CD4-positive, alpha-beta T cell treated with Interleukin-6 for 4 hours (primary cell): ENCODE data around the gene USP7.
"Not testable (repeated sequence)": the region's sequence is repeated elsewhere in the genome, so short reads cannot be mapped to it uniquely, and the experiment has no call there.

Experiments
- DNase-seq: peaks from one replicate; pipeline ENCODE4 v3.0.0-alpha.2; 2020; ENCODE audit warnings: mixed read lengths

The USP7 gene

DNA sequence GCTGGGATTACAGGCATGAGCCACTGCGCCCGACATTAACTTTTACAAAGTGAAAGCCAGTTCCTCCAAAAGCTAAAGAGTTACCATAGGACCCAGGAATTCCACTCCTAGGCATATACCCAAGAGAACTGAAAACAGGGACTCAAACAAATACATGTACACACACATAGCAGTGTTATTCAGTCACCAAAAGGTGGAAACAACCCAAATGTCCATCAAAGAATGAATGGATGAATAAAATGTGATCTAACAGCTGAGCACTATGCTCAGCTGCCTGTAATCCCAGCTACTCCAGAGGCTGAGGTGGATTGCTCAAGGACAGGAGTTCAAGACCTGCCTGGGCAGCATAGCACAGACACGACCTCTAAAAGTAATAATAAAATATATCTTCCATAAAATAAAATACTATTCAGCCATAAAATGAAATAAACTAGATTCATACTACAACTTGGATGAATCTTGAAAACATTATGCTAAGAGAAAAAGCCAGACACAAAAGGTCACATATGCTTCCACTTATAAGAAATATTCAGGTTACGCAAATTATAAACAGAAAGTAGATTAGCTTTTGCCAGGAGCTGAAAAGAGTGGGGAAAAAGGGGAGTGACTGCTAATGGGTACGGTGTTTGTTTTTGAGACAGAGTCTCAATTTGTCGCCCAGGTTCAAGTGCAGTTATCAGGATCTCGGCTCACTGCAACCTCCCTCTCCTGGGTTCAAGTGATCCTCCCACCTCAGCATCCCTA, 9.3 kb upstream of the USP7 start:
- no peak for DNase-seq

DNA sequence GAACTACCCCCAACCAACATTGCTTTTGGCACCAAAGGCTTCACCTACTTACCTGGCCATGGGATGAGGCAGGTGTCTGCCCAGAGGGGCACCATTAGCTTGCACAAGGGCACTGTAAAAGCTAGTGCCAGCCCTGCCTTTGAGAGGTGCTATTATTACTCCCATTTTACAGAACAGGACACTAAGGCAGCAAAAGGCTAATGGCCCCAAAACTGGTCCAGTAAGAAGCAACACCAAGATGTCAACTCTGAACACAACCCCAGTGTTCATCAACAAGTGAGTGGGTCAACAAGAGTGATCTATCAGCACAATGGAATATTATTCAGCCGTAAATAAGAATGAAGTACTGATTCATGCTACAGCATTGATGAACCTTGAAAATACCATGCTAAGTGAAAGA, 7.7 kb upstream of the USP7 start:
- no peak for DNase-seq

DNA sequence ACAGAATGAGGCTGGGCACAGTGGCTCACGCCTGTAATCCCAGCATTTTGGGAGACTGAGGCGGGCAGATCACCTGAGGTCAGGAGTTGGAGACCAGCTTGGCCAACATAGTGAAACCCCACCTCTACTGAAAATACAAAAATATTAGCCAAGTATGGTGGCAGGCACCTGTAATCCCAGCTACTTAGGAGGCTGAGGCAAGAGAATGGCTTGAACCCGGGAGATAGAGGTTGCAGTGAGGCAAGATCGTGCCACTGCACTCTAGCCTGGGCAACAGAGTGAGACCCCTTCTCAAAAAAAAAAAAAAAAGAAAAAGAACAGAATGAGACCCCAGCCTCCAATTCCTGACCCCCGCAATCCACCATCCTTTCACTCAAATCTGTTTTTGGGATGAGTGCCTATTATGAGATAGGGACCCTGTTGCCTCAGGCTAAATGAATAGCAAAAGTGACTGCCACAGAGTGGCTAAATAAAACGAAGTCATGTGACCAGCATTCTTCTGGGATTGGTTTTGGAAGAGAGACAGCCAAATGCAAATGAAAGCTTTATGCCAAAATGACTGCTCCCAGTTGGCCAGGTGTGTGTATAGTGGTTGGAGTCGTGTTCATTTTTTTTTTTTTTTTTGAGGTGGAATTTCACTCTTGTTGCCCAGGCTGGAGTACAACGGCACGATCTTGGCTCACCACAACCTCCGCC, 5.6 kb upstream of the USP7 start:
- DNase-seq: not testable (repeated sequence)

DNA sequence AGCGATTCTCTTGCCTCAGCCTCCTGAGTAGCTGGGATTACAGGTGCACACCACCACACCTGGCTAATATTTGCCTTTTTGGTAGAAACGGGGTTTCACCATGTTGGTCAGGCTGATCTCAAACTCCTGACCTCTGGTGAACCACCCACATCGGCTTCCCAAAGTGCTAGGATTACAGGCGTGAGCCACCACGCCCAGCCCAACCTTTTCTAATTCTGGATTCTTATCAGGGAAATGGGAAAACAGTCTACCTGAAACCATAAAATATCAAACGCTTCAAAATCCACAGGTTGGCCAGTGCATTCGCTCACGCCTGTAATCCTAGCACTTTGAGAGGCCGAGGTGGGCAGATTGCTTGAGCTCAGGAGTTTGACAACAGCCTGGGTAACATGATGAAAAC, 4.3 kb upstream of the USP7 start:
- DNase-seq: not testable (repeated sequence)

DNA sequence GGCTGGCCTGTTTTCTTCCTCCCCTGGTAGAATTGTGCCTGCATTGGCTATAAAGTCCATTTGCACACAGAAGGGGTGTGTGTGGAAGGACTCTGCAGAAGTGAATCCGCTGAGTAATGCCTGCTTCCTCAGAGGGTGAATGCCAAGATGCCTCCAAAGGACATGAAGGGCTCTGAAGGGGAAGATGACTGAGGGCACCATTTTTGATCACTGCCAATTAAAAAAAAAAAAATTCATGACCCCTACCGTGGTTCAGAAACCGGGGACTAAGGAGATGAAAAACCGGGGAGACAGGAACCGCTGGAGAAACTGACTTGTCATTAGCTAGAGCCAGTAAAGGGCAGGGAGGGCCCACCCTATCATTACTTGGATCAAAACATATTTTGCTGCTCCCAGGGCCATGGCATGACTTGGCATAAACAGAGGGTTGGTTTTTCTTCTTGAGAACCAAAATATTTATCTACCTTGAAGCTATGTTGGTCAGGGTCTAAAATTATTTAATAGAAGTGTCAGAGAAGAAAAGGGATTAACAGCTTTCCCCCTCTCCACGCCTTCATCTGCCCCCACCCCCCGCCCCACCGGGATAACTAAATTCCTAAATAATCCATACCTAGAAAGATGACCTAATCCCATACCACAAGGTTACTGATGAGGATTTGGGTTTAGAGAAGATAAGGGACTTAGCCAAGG, 3.6 kb upstream of the USP7 start:
- no peak for DNase-seq

DNA sequence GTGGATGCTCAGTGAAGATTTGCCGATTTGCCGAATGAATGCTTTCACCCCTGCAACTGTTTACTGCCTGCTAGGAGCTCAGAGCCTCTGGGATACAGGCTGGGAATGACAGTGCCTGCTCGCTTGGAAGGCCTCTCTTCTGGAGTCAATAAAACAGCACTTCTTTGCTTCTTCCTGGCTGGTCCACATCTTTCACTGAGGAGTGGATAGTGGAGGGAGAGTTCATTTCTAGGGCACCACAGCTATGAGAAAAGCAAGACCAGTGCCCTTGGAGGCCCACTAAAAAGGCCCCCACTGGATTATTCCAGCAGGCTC, 3.1 kb upstream of the USP7 start:
- DNase-seq: no peak

DNA sequence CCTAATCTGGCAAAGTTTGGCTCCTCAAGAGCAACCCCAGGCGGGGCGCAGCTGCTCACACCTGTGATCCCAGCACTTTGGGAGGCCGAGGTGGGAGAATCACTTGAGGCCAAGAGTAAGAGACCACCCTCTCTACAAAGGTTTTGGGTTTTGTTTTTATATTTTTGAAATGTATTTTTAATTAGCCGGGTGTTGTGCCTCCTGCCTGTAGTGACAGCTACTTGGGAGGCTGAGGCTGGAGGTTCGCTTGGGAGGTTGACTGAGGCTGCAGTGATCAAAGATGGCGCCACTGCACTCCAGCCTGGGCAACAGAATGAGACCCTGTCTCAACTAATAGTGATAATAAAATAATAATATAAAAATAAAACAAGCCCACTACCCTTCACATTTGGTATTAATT, 756 bp upstream of the USP7 start:
- no peak for DNase-seq

DNA sequence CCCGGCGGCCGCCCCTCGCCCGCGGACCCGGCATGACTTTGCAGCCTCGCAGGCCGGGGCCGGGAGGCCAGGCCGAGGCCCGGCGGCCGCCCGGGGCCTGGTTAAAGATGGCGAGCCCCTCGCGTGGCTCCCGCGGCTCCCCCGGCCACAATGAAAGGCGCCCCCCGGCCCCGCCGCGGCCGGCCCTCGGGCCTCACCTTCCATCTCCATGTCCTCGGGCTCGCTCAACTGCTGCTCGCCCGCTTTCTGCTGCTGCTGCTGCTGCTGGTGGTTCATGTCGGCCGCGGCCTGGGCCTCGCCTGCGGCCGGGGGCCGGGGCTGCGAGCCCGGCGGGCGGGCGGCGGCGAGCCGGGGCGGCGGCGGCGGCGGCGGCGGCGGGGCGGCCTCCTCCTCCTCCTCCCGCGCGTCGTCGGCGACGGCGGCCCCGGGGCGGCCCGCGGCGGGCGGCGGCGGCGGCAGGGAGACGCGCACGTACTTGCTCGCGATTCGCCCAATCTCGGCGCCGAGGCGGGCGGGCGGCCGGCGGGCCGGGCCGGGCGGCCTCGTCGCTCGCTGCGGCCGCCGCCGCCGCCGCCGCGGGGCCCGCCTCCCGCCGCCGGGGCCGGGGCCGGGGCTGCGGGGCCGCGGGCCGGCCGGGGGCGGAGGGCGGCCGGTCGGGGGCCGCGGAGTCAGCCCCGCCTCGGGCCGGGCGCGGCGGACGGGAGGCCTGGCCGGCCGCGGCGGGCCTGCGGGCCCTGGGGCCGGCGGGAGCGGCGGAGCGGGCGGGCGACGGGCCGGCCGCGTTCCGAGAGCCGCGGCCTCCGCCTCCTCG, 491 bp downstream of the USP7 start:
- peak; percentile 21 for DNase-seq

DNA sequence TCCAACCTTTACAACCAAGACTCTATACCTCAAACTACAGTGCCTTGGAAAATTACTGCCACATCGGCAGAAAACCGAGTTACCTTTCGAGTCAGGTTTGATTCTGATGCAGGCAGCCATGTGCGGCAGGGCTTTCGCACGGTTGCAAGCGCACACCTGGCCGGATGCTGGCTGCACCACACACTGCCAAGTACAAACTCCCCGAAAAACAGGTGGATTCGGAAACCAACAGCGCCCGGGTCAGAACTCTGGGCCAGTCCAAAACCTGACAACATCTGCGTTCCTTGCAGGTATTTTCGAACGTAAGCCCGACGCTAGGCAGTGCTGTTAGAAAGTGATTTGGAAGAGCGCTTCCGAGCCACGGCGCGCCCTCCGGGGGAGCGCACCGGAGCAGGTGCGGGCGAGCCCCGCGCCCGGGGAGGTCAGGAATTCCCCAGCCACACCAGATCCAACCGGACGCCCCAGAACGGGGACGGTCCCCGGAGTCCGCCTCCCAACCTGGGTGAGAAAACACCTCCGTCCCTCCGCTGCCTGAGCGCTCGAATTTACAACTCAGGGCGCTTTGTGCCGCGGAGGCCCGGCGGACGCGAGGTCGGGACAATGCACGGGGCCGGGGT, 1.2 kb downstream of the USP7 start:
- DNase-seq: peak; percentile 62

DNA sequence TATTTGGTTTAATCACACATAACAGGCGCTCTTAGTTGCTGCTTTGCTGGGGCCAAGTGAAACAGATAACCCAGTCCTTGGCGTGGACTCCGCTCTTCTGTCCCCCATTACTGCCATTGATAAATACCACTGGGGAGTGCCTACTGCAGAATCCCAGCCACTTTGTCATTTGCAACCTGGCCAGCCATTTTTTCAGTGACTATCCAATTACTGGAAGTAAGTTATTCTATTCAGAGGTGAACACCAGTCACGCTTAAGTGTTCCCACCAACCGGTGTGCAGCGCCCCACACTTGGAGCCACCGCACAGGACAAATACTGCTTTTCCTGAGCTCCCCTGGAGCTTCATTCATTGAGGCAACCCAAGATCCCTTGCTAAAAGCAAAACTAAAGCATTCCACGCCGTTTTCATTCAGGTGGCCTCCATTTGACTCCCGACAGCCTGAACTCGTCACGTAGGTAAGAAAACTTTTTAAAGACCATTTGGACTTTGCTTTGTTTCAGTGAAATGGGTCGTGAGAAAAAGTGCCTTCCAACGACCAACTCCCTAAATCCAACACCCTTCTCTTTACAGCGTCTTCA, 1.8 kb downstream of the USP7 start:
- no peak for DNase-seq

DNA sequence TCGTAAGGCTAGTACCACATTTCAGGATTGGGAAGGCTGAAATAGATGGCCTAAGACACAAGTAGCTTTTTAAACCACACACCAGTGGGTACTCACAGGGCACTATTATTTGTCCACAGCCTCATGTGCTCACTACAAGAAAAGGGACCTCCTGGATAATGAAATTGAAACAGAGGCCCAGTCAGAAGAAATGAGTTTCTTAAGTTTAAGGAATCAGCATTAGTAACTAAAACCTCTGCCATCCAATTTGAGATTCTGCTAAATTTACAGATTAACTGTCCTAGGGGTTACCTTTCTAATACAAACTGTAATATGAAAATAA, 3.0 kb downstream of the USP7 start:
- DNase-seq: no peak

DNA sequence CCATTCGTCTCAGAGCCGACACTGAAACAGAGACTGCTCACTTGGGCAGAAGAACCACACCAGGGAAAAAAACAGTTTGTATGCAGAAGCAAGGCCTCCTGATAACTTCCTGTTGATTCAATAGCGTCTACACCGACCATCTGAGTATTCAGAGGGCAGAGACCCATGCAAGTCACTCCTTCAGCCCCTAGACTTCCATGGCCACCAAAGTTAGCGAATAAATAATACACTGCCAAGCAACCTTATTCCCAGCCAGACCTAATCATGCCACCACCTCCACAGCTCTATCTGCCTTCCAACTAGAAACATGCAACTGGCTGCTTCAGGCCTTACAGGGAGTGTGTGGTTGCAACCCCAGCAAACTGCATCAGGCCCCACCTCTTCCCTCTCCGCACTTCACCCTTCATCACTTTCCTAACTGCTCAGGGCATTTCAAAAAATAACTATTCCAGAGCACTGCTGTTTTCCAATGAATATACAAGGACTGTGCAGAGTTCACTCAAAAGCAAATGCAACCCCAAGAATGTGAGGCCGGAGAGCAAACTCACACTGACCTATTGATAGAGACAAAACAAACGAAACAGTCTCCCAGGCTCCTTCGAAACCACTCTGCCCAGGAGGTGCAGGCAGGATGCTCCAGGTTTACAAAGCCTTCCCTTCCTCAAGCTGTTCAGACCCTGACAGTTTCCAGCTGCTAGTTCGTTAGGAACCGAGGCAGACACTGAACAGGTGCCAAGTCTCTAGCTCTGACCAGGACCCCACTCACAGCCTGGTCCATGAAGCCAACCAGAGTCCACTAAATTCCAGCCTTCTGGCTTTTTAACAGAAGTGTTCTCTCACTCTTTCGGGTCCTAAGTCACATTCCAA, 3.6 kb downstream of the USP7 start:
- peak; percentile 37 for DNase-seq

DNA sequence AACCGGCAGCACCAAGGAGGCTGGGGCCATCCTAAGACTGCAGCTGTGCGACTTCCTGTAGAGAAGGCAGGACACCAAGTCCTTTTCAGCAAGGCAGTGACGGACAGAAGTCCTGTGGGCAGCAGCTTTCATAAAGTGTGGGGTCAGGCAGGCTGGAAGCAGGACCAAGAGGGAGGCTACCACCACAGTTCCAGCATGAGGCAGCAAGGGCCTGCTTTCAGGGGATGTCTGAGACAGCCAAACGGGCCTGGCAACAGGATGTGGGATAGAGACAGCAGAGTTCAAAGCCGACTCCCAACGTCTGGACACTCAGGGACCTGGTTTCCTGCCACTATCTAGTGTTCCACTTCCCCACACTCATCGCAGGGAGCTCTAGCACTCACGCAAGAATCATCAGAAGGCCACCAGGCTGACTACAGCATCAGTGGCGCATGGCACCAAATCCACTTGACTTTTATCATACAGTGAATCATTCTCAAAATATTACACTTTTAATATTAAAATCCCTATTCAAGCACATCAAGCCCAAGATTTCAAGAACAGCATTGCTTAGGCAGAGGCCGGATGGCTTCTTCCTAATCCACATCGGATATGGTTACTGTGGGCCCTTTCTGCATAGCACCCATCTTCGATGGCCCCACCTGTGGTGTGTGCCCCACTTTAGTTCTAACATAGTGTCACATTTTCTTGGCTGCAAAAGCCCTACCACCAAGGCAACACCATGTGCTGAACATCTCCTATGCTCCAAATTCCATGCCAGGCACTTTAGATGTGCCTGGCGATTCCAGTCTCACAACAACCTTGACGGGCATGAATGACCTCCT, 5.2 kb downstream of the USP7 start:
- peak; percentile 48 for DNase-seq

DNA sequence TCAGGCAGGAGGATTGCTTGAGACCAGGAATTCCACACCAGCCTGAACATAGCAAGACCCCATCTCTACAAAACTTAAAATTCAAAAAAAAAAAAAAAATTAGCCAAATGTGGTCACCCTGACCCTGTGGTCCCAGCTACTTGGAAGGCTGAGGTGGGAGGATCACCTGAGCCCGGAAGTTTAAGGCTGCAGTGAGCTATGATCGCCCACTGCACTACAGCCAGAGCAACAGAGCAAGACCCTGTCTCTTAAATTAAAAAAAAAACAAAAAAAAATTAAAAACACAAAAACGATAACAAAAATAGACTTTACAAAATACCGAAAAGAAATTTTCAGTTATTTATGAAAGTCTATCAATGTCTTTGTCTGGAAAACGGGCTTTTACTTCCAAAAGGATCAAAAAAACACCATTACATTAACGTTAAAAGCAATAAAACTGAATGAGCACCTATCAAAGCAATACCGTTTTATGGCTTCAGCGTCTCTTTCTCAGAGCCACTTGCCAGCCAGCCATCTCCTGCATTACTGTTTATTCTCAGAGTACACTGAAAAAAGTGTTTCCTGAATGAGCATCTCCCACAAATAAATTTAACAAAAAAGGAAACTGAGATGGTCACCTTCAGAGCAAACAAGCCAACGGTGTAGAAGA, 6.1 kb downstream of the USP7 start:
- no peak for DNase-seq

DNA sequence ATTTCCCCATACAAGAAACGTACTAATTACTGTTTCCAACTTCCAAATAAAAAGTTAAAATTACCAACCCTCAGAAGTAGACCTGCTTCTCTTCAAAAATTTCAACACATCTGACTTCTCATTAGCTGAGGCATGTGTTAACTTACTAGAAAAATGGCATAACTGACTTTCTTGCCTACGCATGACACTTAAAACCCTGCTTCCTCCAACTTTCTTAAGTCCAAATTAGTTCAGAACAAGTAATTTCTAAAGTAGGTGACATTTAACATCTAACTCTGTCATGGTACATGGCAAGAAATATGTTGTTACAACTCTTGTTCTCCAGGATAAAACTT, 6.7 kb downstream of the USP7 start:
- DNase-seq: no peak

DNA sequence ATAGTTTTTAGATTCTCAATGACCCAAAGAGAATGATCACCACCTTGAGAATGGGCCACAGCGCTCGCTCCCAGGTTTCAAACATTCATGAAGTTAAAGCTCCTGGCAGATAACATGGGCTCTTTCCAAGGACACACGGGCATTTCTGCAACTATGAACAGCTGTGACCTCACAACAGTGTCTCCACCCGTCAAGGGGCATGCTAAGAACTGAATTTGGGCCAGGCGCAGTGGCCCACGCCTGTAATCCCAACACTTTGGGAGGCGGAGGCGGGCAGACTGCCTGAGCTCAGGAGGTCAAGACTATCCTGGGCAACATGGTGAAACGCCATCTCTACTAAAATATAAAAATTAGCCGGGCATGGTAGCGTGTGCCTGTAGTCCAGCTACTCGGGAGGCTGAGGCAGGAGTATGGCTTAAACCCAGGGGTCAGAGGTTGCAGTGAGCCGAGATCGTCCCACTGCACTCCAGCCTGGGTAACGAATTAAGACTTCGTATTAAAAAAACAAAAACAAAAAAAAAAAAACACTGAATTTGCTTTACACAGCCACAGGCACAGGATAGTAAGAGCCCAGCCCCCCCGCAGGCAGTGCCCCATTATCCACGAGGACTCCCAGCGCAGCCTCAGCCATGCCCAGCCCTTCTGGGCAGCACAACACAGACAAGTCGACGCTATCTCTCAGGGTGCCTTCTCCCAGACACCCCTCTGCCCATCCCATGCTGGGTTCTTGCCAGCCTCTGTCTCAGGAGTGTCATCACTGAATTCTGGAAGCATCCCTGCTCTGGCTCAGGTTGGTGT, 7.2 kb downstream of the USP7 start:
- no peak for DNase-seq

DNA sequence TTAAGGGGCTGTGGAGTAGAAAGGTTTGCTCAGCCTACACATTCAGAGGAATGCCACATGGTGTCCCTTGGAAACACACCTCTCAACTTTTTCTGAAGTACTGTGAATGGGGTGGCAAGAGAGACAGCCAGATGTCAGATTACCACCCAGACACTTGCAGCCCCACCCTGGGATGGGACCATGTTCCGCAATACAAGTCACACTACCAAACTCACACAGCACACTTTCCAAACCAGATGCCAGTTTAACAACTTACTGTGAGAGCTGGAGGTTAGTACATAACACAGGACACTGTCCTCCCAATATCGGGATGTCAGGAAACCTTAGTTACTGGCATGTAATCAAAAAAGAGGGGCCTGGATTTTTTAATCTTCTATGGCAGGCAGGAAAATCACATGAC, 7.9 kb downstream of the USP7 start:
- no peak for DNase-seq

DNA sequence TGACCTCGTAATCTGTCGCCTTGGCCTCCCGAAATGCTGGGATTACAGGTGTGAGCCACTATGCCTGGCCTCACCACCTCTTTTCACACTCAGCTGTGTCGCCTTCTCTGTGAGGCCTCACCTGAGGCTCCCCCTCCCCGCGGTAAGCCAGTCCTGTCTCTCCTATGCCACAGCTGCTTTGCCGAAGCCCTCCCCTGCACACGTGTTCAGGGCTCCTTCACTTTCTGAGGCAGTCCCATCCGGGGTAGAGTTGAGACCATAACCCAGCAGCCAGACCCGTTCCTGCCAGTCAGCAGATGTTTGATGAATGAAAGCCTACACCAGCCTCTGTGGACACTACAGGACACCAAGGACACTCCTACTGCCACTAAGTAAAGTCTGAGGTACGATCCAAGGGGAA, 10.6 kb downstream of the USP7 start:
- DNase-seq: no peak

DNA sequence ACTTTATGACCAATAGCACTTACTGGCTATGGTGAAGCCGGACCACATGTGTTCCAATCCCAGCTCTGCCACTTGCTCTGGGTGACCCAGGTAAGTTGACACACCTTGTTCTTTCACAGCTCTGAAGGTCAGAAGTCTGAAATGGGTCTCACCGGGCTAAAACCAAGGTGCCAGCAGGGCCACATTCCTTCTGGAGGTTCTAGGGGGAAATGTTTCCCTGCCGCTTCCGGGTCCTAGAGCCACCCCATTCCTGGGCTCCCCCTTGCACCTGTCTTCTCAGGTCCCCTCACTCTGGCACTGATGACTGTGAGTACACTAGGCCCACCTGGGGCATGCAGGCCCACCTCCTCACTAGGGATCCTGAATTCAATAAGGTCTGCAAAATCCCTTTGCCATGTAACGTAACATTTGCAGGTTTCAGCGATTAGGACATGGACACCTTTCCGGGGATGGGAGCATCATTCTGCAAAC, 11.4 kb downstream of the USP7 start:
- no peak for DNase-seq
